Uterus (tissue), 4 donors: ENCODE measurements around the gene PIP4K2A. TPM values are rescaled to one million over a fixed set of nuclear protein-coding genes. Genes with fewer than 3 reads are reported as not detected.

Experiments
- DNase-seq, 2 donors: peaks; one replicate each; pipeline ENCODE4 v3.0.0-alpha.2; 2019 to 2020
- H3K27ac ChIP-seq, 2 donors: fragments of 200-600 bp; sonication (generic); 1 replicate in 1 of 2; 2 replicates in 1 of 2; pipeline ENCODE4 v1.5.1; 2016 to 2018
- H3K27me3 ChIP-seq, 2 donors: fragments of 200-600 bp; sonication (generic); one replicate each; pipeline ENCODE4 v1.5.1; 2018 to 2019; ENCODE audit warnings: control low read depth in 1 of 2
- H3K36me3 ChIP-seq, 2 donors: fragments of 200-600 bp; sonication (generic); one replicate each; pipeline ENCODE4 v1.5.1; 2019; ENCODE audit warnings: control low read depth in 1 of 2
- H3K4me1 ChIP-seq, 2 donors: fragments of 200-600 bp; sonication (generic); one replicate each; pipeline ENCODE4 v1.5.1; 2018 to 2019; ENCODE audit warnings: control low read depth in 1 of 2
- H3K4me3 ChIP-seq, 2 donors: fragments of 200-600 bp; sonication (generic); 1 replicate in 1 of 2; 2 replicates in 1 of 2; pipeline ENCODE4 v1.5.1; 2018 to 2019; ENCODE audit warnings: mild to moderate bottlenecking in 1 of 2
- H3K9me3 ChIP-seq, 2 donors: fragments of 200-600 bp; sonication (generic); one replicate each; pipeline ENCODE4 v1.5.1; 2019; ENCODE audit warnings: control low read depth in 1 of 2
- POLR2A ChIP-seq, 2 donors: fragments of 450-650 bp; IDR thresholded peaks; one replicate each; pipeline ENCODE4 v1.6.1; 2016; ENCODE audit warnings: antibody characterized with exemption in 2 of 2, mild to moderate bottlenecking in 1 of 2, moderate library complexity in 1 of 2
- intact Hi-C: fragments of 100-400 bp; cut with DNase I; formaldehyde crosslinking; loops from one replicate; pipeline ENCODE4 v1.15.1; 2023; ENCODE audit warnings: low total_unique reads
- total RNA-seq, 4 donors: library from RNA; depleted of rRNA in 3 of 4; stranded (reverse); fragments of >200 nt in 3 of 4; gene quantifications; one replicate each; pipeline versions ENCODE4 v1.1.0 to v1.2.4, GENCODE V29; 2014 to 2023
- TF ChIP-seq, protein P1 (sequence below), 4 experiments: fragments of 200-600 bp in 2 of 4; fragments of 450-650 bp in 2 of 4; sonication (generic) in 2 of 4; IDR thresholded peaks; one replicate each; pipeline ENCODE4 v1.5.1; 2016 to 2019; ENCODE audit warnings: antibody characterized with exemption in 4 of 4, mild to moderate bottlenecking in 2 of 4, moderate library complexity in 1 of 4
- donor health status: DM: yes; HTN: yes; CAD: no.

PIP4K2A gene
- total RNA-seq, 4 donors from 2014 or later, result 17.4 to 42.4 (median 22.0) TPM

DNA sequence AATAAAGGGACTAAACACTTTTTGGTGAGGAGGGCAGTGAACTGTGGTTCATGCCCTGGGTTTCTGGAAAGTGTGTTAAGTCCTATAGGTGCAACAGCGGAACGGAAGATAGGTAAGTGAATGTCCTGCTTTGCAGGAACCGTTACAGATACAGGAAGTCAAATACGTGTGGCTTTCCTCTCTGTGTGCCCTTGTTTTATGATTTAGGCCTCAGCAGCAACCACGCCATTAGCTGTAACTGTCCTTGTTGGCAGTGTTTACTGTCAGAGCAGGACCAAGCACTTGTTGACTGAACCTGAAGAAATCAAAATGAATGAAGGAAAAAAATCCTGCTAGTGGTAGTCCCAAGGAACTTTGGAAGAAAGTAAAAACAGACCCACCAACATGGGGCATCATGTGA is 150.3 kb downstream of the PIP4K2A start:
- TF ChIP-seq, protein P1, sequence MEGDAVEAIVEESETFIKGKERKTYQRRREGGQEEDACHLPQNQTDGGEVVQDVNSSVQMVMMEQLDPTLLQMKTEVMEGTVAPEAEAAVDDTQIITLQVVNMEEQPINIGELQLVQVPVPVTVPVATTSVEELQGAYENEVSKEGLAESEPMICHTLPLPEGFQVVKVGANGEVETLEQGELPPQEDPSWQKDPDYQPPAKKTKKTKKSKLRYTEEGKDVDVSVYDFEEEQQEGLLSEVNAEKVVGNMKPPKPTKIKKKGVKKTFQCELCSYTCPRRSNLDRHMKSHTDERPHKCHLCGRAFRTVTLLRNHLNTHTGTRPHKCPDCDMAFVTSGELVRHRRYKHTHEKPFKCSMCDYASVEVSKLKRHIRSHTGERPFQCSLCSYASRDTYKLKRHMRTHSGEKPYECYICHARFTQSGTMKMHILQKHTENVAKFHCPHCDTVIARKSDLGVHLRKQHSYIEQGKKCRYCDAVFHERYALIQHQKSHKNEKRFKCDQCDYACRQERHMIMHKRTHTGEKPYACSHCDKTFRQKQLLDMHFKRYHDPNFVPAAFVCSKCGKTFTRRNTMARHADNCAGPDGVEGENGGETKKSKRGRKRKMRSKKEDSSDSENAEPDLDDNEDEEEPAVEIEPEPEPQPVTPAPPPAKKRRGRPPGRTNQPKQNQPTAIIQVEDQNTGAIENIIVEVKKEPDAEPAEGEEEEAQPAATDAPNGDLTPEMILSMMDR (IDR thresholded peaks at IDR 0.05), result no peak
- no peak for TF ChIP-seq POLR2A (IDR thresholded peaks at IDR 0.05)
- Histone ChIP-seq H3K4me1 (no peaks in the 10 kb centered on the region), H3K9me3 (no peaks in the 10 kb centered on the region), H3K27me3 (no peaks in the 10 kb centered on the region), H3K27ac (no peak overlapping the region), H3K4me3 (no peak overlapping the region), H3K36me3 (no peaks in the 10 kb centered on the region)
- no peak for DNase-seq
- intact Hi-C loops, result no loop called here

DNA sequence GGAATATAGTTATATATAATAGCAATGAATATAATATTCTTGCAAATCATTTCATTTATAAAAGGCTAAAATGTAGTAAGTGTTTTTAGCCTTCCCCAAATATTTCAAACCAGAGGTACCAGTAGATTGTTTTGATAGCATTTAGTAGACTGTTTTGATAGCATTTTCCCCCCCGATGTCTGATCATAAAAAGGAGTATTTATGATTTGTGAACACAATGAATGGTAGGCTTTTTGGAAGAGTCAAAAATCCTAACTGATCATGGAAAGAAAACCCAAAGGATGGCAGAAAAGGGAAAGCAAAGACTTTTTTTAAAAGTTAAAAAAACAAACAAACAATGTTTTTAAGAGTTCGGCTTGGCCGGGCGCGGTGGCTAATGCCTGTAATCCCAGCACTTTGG is 152.5 kb downstream of the PIP4K2A start:
- no peaks in the 10 kb centered on the region for H3K9me3 ChIP-seq
- H3K4me3 ChIP-seq, result no peak overlapping the region
- H3K36me3 ChIP-seq, result no peaks in the 10 kb centered on the region
- no peak for TF ChIP-seq POLR2A (IDR thresholded peaks at IDR 0.05)
- TF ChIP-seq, protein P1 (IDR thresholded peaks at IDR 0.05), result no peak
- H3K27ac ChIP-seq, result no peak overlapping the region
- intact Hi-C loops, result no loop called here
- no peaks in the 10 kb centered on the region for H3K27me3 ChIP-seq
- no peak for DNase-seq
- no peaks in the 10 kb centered on the region for H3K4me1 ChIP-seq

DNA sequence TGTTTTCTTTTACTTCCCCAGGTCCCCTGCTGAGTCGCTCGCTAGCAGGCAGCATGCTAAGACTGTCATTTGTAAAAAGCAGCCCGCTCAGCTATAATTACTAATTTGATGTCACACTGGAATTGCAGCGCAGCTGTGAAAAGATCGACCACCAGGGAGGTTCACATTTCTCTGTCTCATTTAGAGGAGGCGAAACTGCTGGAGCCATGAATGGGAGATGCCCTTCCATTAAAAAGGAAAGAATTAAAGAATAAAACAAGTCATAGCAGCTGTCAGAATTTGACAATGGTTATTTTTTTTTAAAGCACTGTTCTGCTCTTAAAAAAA is 153.5 kb downstream of the PIP4K2A start:
- H3K36me3 ChIP-seq, result no peaks in the 10 kb centered on the region
- no peaks in the 10 kb centered on the region for H3K4me1 ChIP-seq
- H3K9me3 ChIP-seq, result no peaks in the 10 kb centered on the region
- TF ChIP-seq, protein P1 (IDR thresholded peaks at IDR 0.05), result no peak
- no peak for DNase-seq
- H3K4me3 ChIP-seq, result no peak overlapping the region
- H3K27ac ChIP-seq, result no peak overlapping the region
- intact Hi-C loops, result no loop called here
- H3K27me3 ChIP-seq, result no peaks in the 10 kb centered on the region

DNA sequence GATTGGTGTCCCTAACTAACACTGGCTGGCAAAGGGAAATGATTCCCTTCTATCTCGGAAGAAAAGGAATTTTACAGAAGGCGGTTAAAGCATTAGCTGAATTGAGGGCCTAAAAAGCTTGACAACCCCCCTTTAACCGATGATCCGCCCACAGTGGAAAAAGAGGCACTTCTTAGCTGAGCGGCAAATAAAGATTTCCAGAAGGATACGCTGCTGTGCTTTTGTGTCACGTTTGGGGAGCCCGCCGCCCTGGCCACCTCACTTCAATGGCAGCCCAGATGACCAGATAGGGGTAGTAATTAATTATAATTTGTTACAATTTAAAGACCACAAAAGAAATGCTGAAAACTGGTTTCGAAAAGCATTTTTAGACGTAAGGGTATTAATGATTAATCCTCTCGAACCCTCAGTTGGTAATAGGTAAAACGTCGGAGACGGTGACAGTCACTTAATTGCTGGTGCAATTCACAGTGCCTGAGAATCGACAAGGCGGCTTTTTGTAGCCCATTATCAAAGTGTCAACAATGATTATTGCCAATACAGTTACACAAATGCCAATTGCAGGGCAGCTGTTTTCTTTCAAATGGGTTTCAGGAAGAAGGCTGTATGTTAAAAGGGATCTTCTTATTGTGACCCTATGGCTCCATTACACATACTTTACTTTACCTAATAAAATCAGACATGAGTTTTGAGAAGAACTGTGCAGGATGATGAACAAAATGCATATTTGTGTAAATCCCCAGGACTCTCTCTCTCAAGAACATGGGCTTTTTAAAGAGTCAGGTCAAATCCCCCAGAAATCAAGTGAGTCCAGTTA is 154.1 kb downstream of the PIP4K2A start:
- no peak for TF ChIP-seq POLR2A (IDR thresholded peaks at IDR 0.05)
- TF ChIP-seq, protein P1 (IDR thresholded peaks at IDR 0.05), result no peak
- intact Hi-C loops, result no loop called here

DNA sequence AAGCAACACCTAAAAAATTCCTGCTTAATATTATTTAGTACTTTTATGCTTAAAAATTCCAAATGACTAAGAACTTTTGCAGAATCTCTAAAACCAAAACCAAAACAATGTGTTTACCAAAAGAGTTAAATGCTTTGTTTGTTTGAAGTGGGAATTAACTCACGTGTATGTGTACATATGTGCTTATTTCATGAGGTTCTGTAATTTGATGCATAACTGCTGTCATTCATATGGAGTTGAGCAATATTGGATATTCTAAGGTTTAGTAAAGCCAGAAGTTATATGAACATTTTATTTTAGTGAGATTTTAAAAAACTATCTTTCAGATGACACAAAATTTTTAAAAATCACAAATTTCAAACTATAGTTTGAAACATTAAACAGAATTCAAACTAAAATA is 157.1 kb downstream of the PIP4K2A start:
- Histone ChIP-seq H3K27me3 (no peaks in the 10 kb centered on the region), H3K4me1 (peaks cover 0 to 4% of the 10 kb centered on the region in 2 donors), H3K36me3 (no peaks in the 10 kb centered on the region), H3K9me3 (no peaks in the 10 kb centered on the region), H3K27ac (no peak overlapping the region), H3K4me3 (no peak overlapping the region)
- intact Hi-C loops, result no loop called here
- DNase-seq, result no peak
- no peak for TF ChIP-seq POLR2A (IDR thresholded peaks at IDR 0.05)
- TF ChIP-seq, protein P1 (IDR thresholded peaks at IDR 0.05), result no peak

More for the DNA sequence above, 154.1 kb downstream of the PIP4K2A start:
- no peaks in the 10 kb centered on the region for H3K4me1 ChIP-seq
- no peak overlapping the region for H3K27ac ChIP-seq
- no peaks in the 10 kb centered on the region for H3K36me3 ChIP-seq
- H3K27me3 ChIP-seq, result no peaks in the 10 kb centered on the region
- H3K9me3 ChIP-seq, result no peaks in the 10 kb centered on the region
- DNase-seq, result no peak
- no peak overlapping the region for H3K4me3 ChIP-seq
